Panc1 (cell line): ENCODE measurements around the gene RABGAP1L. TPM values are rescaled to one million over a fixed set of nuclear protein-coding genes. Genes with fewer than 3 reads are reported as not detected.

Source experiments
- ATAC-seq: fragments of 200-7000 bp; cut with Tn5 transposase; 2 replicates; pipeline ENCODE4 v1.9.1; 2020; ENCODE audit warnings: mild to moderate bottlenecking, moderate library complexity
- BruUV-seq: library from RNA; stranded (reverse); fragments of 400-500 nt; replicated peaks from 2 replicates; lab custom pipeline; 2021; lab: Mats Ljungman, UMichigan
- CTCF ChIA-PET: fragments of 300-600 bp; sonication (Branson Sonifier 250); formaldehyde crosslinking; loops from one replicate; lab custom pipeline; 2022; ENCODE audit warnings: antibody characterized with exemption; lab: Charles Lee
- POLR2A ChIA-PET: fragments of 300-600 bp; sonication (Branson Sonifier 250); formaldehyde crosslinking; loops from one replicate; lab custom pipeline; 2022; ENCODE audit warnings: antibody characterized with exemption; lab: Charles Lee
- DNase-seq: peaks from one replicate; pipeline ENCODE4 v3.0.0-alpha.2; 2010; ENCODE audit warnings: low read depth, low spot score
- H3K27ac ChIP-seq: 2 replicates; pipeline ENCODE4 v1.5.1; 2011; ENCODE audit warnings: mild to moderate bottlenecking, low read length, inconsistent platforms
- H3K27me3 ChIP-seq: fragments of 200-500 bp; sonication (Bioruptor generic); 2 replicates; pipeline ENCODE4 v1.6.0; 2014; ENCODE audit warnings: low read length, inconsistent platforms; ENCODE audit not compliant: control insufficient read depth, insufficient read depth
- H3K36me3 ChIP-seq: fragments of 200-500 bp; sonication (Bioruptor generic); 2 replicates; pipeline ENCODE4 v1.5.1; 2014; ENCODE audit warnings: inconsistent platforms, mild to moderate bottlenecking, low read length, moderate library complexity; ENCODE audit not compliant: control insufficient read depth, insufficient read depth
- H3K4me1 ChIP-seq: 2 replicates; pipeline ENCODE4 v1.5.1; 2011; ENCODE audit warnings: inconsistent platforms, mild to moderate bottlenecking, low read length, moderate library complexity; ENCODE audit not compliant: control insufficient read depth, insufficient read depth
- H3K4me3 ChIP-seq, 2 experiments: 2 replicates each; pipeline ENCODE4 v1.5.1; 2011 to 2012; ENCODE audit warnings: low read depth in 2 of 2, low read length in 2 of 2, mild to moderate bottlenecking in 2 of 2, inconsistent platforms in 1 of 2, moderate library complexity in 1 of 2
- H3K9me3 ChIP-seq: fragments of 200-500 bp; sonication (Bioruptor generic); 2 replicates; pipeline ENCODE4 v1.5.1; 2014; ENCODE audit warnings: low read depth, mild to moderate bottlenecking, inconsistent platforms, low read length, moderate library complexity; ENCODE audit not compliant: control insufficient read depth, insufficient read depth
- CTCF ChIP-seq: fragments of 450-650 bp; IDR thresholded peaks from 2 replicates; pipeline ENCODE4 v1.5.1; 2017; ENCODE audit warnings: mild to moderate bottlenecking
- POLR2AphosphoS5 ChIP-seq: IDR thresholded peaks from 2 replicates; pipeline ENCODE4 v1.6.1; 2012; ENCODE audit warnings: mild to moderate bottlenecking, low read depth, low read length, moderate library complexity
- REST ChIP-seq, 2 experiments: IDR thresholded peaks; 2 replicates each; pipeline ENCODE4 v1.6.1; 2011 to 2012; ENCODE audit warnings: low read depth in 2 of 2, control low read depth in 1 of 2, low read length in 1 of 2, mild to moderate bottlenecking in 1 of 2, moderate library complexity in 1 of 2; ENCODE audit not compliant: insufficient read depth in 1 of 2
- SIN3A ChIP-seq: IDR thresholded peaks from 2 replicates; pipeline ENCODE4 v1.6.1; 2012; ENCODE audit warnings: low read depth, mild to moderate bottlenecking, low read length, moderate library complexity, borderline replicate concordance; ENCODE audit not compliant: insufficient read depth
- TCF7L2 ChIP-seq: IDR thresholded peaks from 2 replicates; pipeline ENCODE4 v1.6.1; 2011; ENCODE audit warnings: mild to moderate bottlenecking, low read depth, low read length, inconsistent platforms
- in situ Hi-C: cut with HindIII; loops from 2 replicates; pipeline ENCODE4 v1.10.0; 2016; ENCODE audit warnings: low sequenced_read_pairs, low pct_unique_long_range_greater_than_20kb
- intact Hi-C: fragments of 100-400 bp; cut with micrococcal nuclease; formaldehyde crosslinking; loops from one replicate; pipeline ENCODE4 v1.10.0; 2022; ENCODE audit not compliant: unreplicated experiment
- total RNA-seq: library from RNA; stranded (reverse); gene quantifications from one replicate; pipeline ENCODE4 v1.2.1, GENCODE V29; 2021; ENCODE audit not compliant: unreplicated experiment

RABGAP1L gene
- total RNA-seq, 1 experiment from 2014 or later: 37.0 TPM

GRCh38 chr1:174800876-174801275 is 641.6 kb downstream of the RABGAP1L start:
- TF ChIP-seq POLR2AphosphoS5 (no peak), REST (IDR thresholded peaks at IDR 0.05; ENCODE audit: insufficient read depth in 1 of 2, low read depth in 2 of 2, low read length in 1 of 2) (no peak), SIN3A (no peak), CTCF (no peak), TCF7L2 (no peak)
- no peaks in the 10 kb centered on the region for H3K9me3 ChIP-seq
- H3K36me3 ChIP-seq: no peaks in the 10 kb centered on the region
- no peak for DNase-seq
- H3K4me3 ChIP-seq: no peak overlapping the region
- ChIA-PET CTCF (no interaction called here), POLR2A (no interaction called here)
- ATAC-seq: no peak
- no TSS peak for BruUV-seq
- H3K27me3 ChIP-seq: no peaks in the 10 kb centered on the region
- no peak overlapping the region for H3K27ac ChIP-seq
- intact Hi-C loops: no loop called here
- peaks cover 6% of the 10 kb centered on the region for H3K4me1 ChIP-seq
- in situ Hi-C loops: no loop called here

- intact Hi-C loops: no loop called here
- no peak for TF ChIP-seq SIN3A
- TF ChIP-seq REST (IDR thresholded peaks at IDR 0.05; ENCODE audit: insufficient read depth in 1 of 2, low read depth in 2 of 2, low read length in 1 of 2): no peak
- TF ChIP-seq CTCF: no peak
- no peak for TF ChIP-seq TCF7L2
- no peak for TF ChIP-seq POLR2AphosphoS5
- no peaks in the 10 kb centered on the region for H3K27me3 ChIP-seq
- no peaks in the 10 kb centered on the region for H3K9me3 ChIP-seq
- BruUV-seq: no TSS peak
- H3K36me3 ChIP-seq: no peaks in the 10 kb centered on the region
- POLR2A ChIA-PET: no interaction called here
- DNase-seq: no peak
- H3K4me1 ChIP-seq: no peaks in the 10 kb centered on the region
- in situ Hi-C loops: no loop called here
- H3K4me3 ChIP-seq: no peak overlapping the region
- ATAC-seq: no peak
- CTCF ChIA-PET: interaction anchor here (0.5 kb wide), 1 partner anchor 26 kb away, joined by 7 read pairs; no protein-coding TSS in a partner anchor
- H3K27ac ChIP-seq: no peak overlapping the region
Measured at GRCh38 chr1:174809755-174810280, 650.5 kb downstream of the RABGAP1L start.
